ENCODE data around the gene SLC31A1.

GRCh38 chr9:113185271-113185670, 36.1 kb upstream of the SLC31A1 start:
- TF ChIP-seq CTCF (IDR thresholded peaks at IDR 0.05) (no peak), POLR2A (IDR thresholded peaks at IDR 0.05) (no peak)

All from adrenal gland (tissue), 5 donors.